ENCODE data around the gene LIMCH1. TPM values are rescaled to one million over a fixed set of nuclear protein-coding genes. Genes with fewer than 3 reads are reported as not detected.

The LIMCH1 gene
- total RNA-seq, 1 donor from 2014 or later: not detected

DNA sequence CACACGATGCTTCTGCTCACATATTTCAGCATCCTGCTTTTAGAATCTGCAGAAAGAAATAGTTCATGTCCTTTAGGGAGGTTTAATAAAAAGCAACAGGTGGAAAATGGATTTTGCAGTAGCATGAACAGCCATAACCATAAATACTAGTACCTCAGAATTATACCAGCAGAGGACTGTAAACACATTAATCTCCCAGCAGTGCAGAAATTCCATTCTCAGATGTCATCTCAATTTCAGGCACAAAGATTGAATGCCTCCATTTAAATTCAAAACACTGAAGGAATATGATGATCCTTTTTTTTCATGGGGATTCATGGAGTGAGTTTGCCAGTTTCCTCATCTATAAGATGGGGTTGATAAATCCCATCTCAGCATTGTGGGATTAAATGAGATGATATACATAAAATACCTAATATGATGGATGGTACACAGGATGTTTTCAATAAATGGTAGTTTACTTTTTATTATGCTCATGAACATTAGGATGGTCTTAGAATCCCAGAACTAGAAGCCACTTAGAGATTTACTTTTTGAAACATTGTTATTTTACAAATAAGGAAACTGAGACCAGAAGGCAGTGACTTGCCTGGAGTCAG is 566 bp upstream of the LIMCH1 start:
- no peak for DNase-seq (ENCODE audit: low spot score)
- Mint-ChIP-seq H3K27ac (no peak overlapping the region), H3K27me3 (ENCODE audit: low read depth) (no peaks in the 10 kb centered on the region), H3K4me1 (ENCODE audit: low read depth) (no peaks in the 10 kb centered on the region), H3K9me3 (no peaks in the 10 kb centered on the region), H3K4me3 (ENCODE audit: low read depth) (no peak overlapping the region), H3K36me3 (ENCODE audit: low read depth) (no peaks in the 10 kb centered on the region)
- intact Hi-C loops (cut with micrococcal nuclease): no loop called here

DNA sequence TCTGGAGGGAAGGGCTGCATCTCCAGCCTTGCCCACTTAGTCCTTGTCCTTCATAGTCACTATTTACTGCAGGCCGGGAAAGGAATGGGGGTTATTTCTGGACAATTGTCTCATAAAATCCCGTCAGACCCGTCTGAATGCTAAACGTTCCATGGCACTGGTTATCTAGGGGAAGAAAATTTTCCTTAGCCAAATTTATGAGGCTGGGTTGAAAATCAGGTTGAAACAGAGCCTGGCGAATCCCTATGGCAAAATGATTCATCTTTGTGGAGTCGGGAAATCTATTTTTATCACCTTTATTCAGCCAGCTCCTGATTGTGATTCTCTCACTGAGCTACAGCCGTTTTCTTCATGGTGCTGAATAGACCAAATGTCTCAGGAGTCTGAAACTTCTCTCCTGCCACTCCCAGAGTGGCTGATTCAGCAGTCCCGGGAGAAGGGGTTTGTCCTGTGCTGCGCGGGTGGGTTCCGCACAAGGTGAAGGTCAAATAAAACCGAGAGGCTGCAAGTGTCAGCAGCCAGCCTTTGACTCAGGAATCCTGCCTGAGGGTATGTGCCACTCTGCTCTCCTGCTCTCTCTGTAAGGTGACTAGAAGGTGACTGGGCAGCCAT is 1.0 kb downstream of the LIMCH1 start:
- H3K9me3 Mint-ChIP-seq: no peaks in the 10 kb centered on the region
- no peaks in the 10 kb centered on the region for H3K27me3 Mint-ChIP-seq (ENCODE audit: low read depth)
- intact Hi-C loops (cut with micrococcal nuclease): no loop called here
- H3K36me3 Mint-ChIP-seq (ENCODE audit: low read depth): no peaks in the 10 kb centered on the region
- no peak for DNase-seq (ENCODE audit: low spot score)
- H3K4me1 Mint-ChIP-seq (ENCODE audit: low read depth): no peaks in the 10 kb centered on the region
- H3K4me3 Mint-ChIP-seq (ENCODE audit: low read depth): no peak overlapping the region
- no peak overlapping the region for H3K27ac Mint-ChIP-seq

DNA sequence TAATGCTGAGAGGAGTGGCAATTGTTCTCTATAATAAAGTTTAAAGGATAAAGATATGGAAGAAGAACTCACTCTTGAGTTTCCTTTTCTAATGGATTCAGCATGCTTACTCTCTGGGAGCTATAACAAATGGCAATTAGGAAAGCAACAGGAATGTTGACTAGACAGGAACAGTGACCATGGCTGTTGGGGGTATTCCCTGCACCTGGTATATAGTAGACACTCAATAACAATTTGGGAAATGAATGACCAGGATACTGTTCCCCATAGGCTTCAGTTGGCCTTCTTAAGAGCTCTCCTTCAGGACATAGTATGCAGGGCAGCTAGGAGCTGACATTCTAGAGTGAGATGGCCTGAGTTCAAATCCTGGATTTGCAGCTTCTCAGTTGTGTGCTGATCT is 1.8 kb downstream of the LIMCH1 start:
- no peak for DNase-seq (ENCODE audit: low spot score)
- H3K27ac Mint-ChIP-seq: no peak overlapping the region
- H3K36me3 Mint-ChIP-seq (ENCODE audit: low read depth): no peaks in the 10 kb centered on the region
- H3K4me1 Mint-ChIP-seq (ENCODE audit: low read depth): no peaks in the 10 kb centered on the region
- H3K4me3 Mint-ChIP-seq (ENCODE audit: low read depth): no peak overlapping the region
- intact Hi-C loops (cut with micrococcal nuclease): no loop called here
- no peaks in the 10 kb centered on the region for H3K9me3 Mint-ChIP-seq
- no peaks in the 10 kb centered on the region for H3K27me3 Mint-ChIP-seq (ENCODE audit: low read depth)

GRCh38 chr4:41540687-41541086 is 2.7 kb downstream of the LIMCH1 start:
- no peaks in the 10 kb centered on the region for H3K9me3 Mint-ChIP-seq
- no peak for DNase-seq (ENCODE audit: low spot score)
- intact Hi-C loops (cut with micrococcal nuclease): no loop called here

GRCh38 chr4:41541687-41542094 is 3.7 kb downstream of the LIMCH1 start:
- H3K36me3 Mint-ChIP-seq (ENCODE audit: low read depth): no peaks in the 10 kb centered on the region
- no peak overlapping the region for H3K4me3 Mint-ChIP-seq (ENCODE audit: low read depth)
- H3K9me3 Mint-ChIP-seq: no peaks in the 10 kb centered on the region
- H3K4me1 Mint-ChIP-seq (ENCODE audit: low read depth): no peaks in the 10 kb centered on the region
- no peak overlapping the region for H3K27ac Mint-ChIP-seq
- intact Hi-C loops (cut with micrococcal nuclease): no loop called here
- DNase-seq (ENCODE audit: low spot score): no peak
- H3K27me3 Mint-ChIP-seq (ENCODE audit: low read depth): no peaks in the 10 kb centered on the region

More at GRCh38 chr4:41540687-41541086, 2.7 kb downstream of the LIMCH1 start:
- Mint-ChIP-seq H3K36me3 (ENCODE audit: low read depth) (no peaks in the 10 kb centered on the region), H3K4me1 (ENCODE audit: low read depth) (no peaks in the 10 kb centered on the region), H3K27ac (no peak overlapping the region), H3K27me3 (ENCODE audit: low read depth) (no peaks in the 10 kb centered on the region), H3K4me3 (ENCODE audit: low read depth) (no peak overlapping the region)

- Mint-ChIP-seq H3K27ac (no peak overlapping the region), H3K9me3 (no peaks in the 10 kb centered on the region), H3K4me1 (ENCODE audit: low read depth) (no peaks in the 10 kb centered on the region), H3K36me3 (ENCODE audit: low read depth) (no peaks in the 10 kb centered on the region), H3K4me3 (ENCODE audit: low read depth) (no peak overlapping the region), H3K27me3 (ENCODE audit: low read depth) (no peaks in the 10 kb centered on the region)
- DNase-seq (ENCODE audit: low spot score): no peak
- intact Hi-C loops (cut with micrococcal nuclease): no loop called here
Measured at GRCh38 chr4:41542526-41543275, 4.7 kb downstream of the LIMCH1 start.

DNA sequence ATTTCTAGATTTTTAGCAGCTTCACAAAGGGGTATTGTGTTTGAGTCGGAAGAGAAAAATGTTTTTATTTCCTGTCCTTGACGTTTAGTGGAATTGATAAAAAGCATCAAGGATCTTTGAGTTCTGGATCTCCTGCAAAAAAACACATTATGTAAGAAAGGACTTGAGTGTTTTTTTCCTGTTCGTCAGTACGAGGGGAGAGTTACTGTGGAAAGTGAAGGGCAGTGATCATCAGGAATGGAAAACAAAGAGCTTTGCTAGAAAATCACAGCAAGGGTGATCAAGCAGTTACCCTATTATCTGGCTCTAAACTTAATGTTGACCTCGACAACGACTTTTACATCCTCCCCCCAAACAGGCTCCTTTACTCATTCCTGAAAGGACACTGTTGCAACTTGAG is 7.3 kb downstream of the LIMCH1 start:
- DNase-seq (ENCODE audit: low spot score): no peak
- Mint-ChIP-seq H3K36me3 (ENCODE audit: low read depth) (no peaks in the 10 kb centered on the region), H3K27me3 (ENCODE audit: low read depth) (no peaks in the 10 kb centered on the region), H3K27ac (no peak overlapping the region), H3K9me3 (no peaks in the 10 kb centered on the region), H3K4me3 (ENCODE audit: low read depth) (no peak overlapping the region), H3K4me1 (ENCODE audit: low read depth) (no peaks in the 10 kb centered on the region)
- intact Hi-C loops (cut with micrococcal nuclease): no loop called here

DNA sequence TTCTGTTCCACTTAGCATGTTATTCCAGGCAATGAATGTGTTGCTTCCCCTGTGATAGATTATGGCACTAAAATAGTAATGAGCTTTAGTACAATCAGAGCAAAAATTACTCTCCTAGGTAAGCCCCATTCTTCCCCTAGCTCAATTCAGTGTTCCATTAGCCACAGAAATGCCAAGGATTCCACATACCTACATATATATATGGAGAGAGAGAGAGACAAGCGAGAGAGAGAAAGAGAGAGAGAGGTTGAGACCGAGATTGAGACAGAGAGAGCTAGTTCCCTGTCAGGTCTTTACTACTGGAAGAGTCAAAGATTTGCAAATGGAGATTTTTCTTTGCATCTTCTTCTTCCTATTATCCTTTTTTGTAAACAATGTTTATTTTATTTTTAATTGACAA is 8.7 kb downstream of the LIMCH1 start:
- Mint-ChIP-seq H3K27me3 (ENCODE audit: low read depth) (no peaks in the 10 kb centered on the region), H3K27ac (no peak overlapping the region), H3K9me3 (no peaks in the 10 kb centered on the region), H3K4me1 (ENCODE audit: low read depth) (no peaks in the 10 kb centered on the region), H3K36me3 (ENCODE audit: low read depth) (no peaks in the 10 kb centered on the region), H3K4me3 (ENCODE audit: low read depth) (no peak overlapping the region)
- intact Hi-C loops (cut with micrococcal nuclease): no loop called here
- no peak for DNase-seq (ENCODE audit: low spot score)

DNA sequence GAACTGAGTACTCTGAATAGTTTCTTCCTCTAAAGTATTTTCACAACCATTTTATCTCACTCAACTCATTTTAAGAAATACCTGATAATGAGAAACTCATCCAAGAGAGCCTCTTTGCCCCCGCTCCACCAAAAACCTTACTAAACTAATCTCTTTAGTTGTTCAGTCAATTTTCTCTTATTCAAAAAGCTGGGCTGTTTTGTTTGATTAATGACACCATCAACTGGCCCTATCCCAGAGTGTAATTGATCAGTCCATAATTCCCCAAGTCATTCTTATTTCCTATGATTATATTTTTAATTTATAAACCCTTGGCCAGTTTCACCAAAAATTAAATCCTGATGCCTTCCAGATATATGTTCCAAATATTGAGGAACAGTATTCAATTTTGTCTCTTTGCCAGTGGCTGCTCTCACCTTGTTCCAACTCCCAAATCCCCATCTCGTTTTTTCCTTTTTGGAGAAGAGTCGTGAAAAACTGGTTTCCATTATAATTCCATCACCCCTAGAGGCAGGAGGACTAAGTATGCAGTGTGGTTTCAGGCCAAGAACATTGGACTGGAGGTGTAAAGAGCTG is 10.4 kb downstream of the LIMCH1 start:
- Mint-ChIP-seq H3K27me3 (ENCODE audit: low read depth) (no peaks in the 10 kb centered on the region), H3K4me3 (ENCODE audit: low read depth) (no peak overlapping the region), H3K27ac (no peak overlapping the region), H3K4me1 (ENCODE audit: low read depth) (no peaks in the 10 kb centered on the region), H3K9me3 (no peaks in the 10 kb centered on the region), H3K36me3 (ENCODE audit: low read depth) (no peaks in the 10 kb centered on the region)
- intact Hi-C loops (cut with micrococcal nuclease): no loop called here
- DNase-seq (ENCODE audit: low spot score): no peak

- no peaks in the 10 kb centered on the region for H3K4me1 Mint-ChIP-seq (ENCODE audit: low read depth)
- H3K27me3 Mint-ChIP-seq (ENCODE audit: low read depth): no peaks in the 10 kb centered on the region
- no peak overlapping the region for H3K4me3 Mint-ChIP-seq (ENCODE audit: low read depth)
- no peaks in the 10 kb centered on the region for H3K36me3 Mint-ChIP-seq (ENCODE audit: low read depth)
- no peak overlapping the region for H3K27ac Mint-ChIP-seq
- intact Hi-C loops (cut with micrococcal nuclease): no loop called here
- H3K9me3 Mint-ChIP-seq: no peaks in the 10 kb centered on the region
- DNase-seq (ENCODE audit: low spot score): no peak
Measured at GRCh38 chr4:41549478-41549877, 11.5 kb downstream of the LIMCH1 start.

- Mint-ChIP-seq H3K9me3 (no peaks in the 10 kb centered on the region), H3K4me3 (ENCODE audit: low read depth) (no peak overlapping the region), H3K36me3 (ENCODE audit: low read depth) (no peaks in the 10 kb centered on the region), H3K4me1 (ENCODE audit: low read depth) (no peaks in the 10 kb centered on the region), H3K27ac (no peak overlapping the region), H3K27me3 (ENCODE audit: low read depth) (no peaks in the 10 kb centered on the region)
- DNase-seq (ENCODE audit: low spot score): no peak
- intact Hi-C loops (cut with micrococcal nuclease): no loop called here
Measured at GRCh38 chr4:41550308-41550707, 12.4 kb downstream of the LIMCH1 start.

DNA sequence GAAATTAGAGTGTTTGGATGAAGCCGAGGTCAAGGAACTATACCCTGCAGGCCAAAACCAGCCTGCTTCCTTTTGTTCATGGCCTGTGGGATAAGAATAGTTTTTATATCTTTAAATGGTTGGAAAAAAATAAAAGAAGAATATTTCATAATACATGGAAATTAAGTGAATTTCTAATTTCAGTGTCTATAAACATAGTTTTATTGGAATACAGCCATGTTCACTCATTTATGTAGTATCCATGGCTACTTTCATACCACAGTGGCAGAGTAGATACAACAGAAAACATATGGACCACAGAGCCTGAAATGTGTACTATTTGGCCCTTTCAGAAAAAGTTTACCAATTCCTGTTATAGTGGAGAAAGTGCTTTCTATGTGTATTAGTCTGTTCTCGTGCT is 13.6 kb downstream of the LIMCH1 start:
- H3K36me3 Mint-ChIP-seq (ENCODE audit: low read depth): no peaks in the 10 kb centered on the region
- H3K27ac Mint-ChIP-seq: no peak overlapping the region
- no peak overlapping the region for H3K4me3 Mint-ChIP-seq (ENCODE audit: low read depth)
- H3K4me1 Mint-ChIP-seq (ENCODE audit: low read depth): no peaks in the 10 kb centered on the region
- H3K27me3 Mint-ChIP-seq (ENCODE audit: low read depth): no peaks in the 10 kb centered on the region
- intact Hi-C loops (cut with micrococcal nuclease): no loop called here
- no peak for DNase-seq (ENCODE audit: low spot score)
- no peaks in the 10 kb centered on the region for H3K9me3 Mint-ChIP-seq

DNA sequence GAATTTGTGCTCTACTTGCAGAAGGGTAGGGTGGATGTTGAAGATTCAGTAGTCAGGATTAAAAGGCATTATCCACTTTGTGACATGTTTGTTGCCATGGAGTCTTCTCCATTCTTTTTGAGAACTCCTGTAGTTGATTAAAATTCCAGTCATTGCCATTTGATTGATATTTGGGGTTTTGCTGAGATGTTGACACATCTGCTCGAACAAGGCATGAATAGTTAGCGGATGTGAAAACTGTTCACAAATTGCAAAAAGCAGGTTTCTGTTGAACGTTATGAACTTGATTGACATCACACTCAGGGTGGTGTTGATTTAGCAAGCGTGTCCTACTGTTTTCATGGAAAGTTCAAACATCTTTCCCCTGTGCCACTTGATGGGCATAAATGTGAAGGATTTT is 16.9 kb downstream of the LIMCH1 start:
- H3K9me3 Mint-ChIP-seq: no peaks in the 10 kb centered on the region
- no peak for DNase-seq (ENCODE audit: low spot score)
- H3K4me3 Mint-ChIP-seq (ENCODE audit: low read depth): no peak overlapping the region
- H3K36me3 Mint-ChIP-seq (ENCODE audit: low read depth): no peaks in the 10 kb centered on the region
- H3K27me3 Mint-ChIP-seq (ENCODE audit: low read depth): no peaks in the 10 kb centered on the region
- intact Hi-C loops (cut with micrococcal nuclease): no loop called here
- H3K27ac Mint-ChIP-seq: no peak overlapping the region
- no peaks in the 10 kb centered on the region for H3K4me1 Mint-ChIP-seq (ENCODE audit: low read depth)
